Activated effector memory CD4-positive, alpha-beta T cell treated with anti-CD3 and anti-CD28 coated beads, Interleukin-2, amount 50 U/mL, for 16 hours (primary cell): ENCODE data around the gene ZNF646.

ENCODE experiments used
- DNase-seq: peaks from one replicate; pipeline ENCODE4 v3.0.0-alpha.2; 2020

The ZNF646 gene

GRCh38 chr16:31063843-31064611 is 10.2 kb upstream of the ZNF646 start:
- DNase-seq, result no peak

- no peak for DNase-seq
Measured at GRCh38 chr16:31064882-31065461, 9.2 kb upstream of the ZNF646 start.

GRCh38 chr16:31067342-31067741 is 6.9 kb upstream of the ZNF646 start:
- no peak for DNase-seq

GRCh38 chr16:31071861-31072260 is 2.4 kb upstream of the ZNF646 start:
- DNase-seq, result no peak

GRCh38 chr16:31072540-31073141 is 1.6 kb upstream of the ZNF646 start:
- peak; percentile 69 for DNase-seq

GRCh38 chr16:31073142-31073969 is 866 bp upstream of the ZNF646 start:
- peak; percentile 96 for DNase-seq

GRCh38 chr16:31074814-31075183 is 577 bp downstream of the ZNF646 start:
- DNase-seq, result no peak

GRCh38 chr16:31076319-31076718 is 2.1 kb downstream of the ZNF646 start:
- DNase-seq, result no peak

- no peak for DNase-seq
Measured at GRCh38 chr16:31077024-31077423, 2.8 kb downstream of the ZNF646 start.

GRCh38 chr16:31077592-31078396 is 3.6 kb downstream of the ZNF646 start:
- DNase-seq, result no peak

GRCh38 chr16:31078597-31079341 is 4.5 kb downstream of the ZNF646 start:
- DNase-seq, result no peak

GRCh38 chr16:31079342-31079944 is 5.2 kb downstream of the ZNF646 start:
- no peak for DNase-seq

GRCh38 chr16:31080035-31080629 is 5.9 kb downstream of the ZNF646 start:
- no peak for DNase-seq

- no peak for DNase-seq
Measured at GRCh38 chr16:31080756-31081419, 6.7 kb downstream of the ZNF646 start.

- DNase-seq, result no peak
Measured at GRCh38 chr16:31081428-31082351, 7.5 kb downstream of the ZNF646 start.

GRCh38 chr16:31082368-31083045 is 8.3 kb downstream of the ZNF646 start:
- DNase-seq, result no peak

GRCh38 chr16:31083081-31083480 is 8.9 kb downstream of the ZNF646 start:
- DNase-seq, result no peak

GRCh38 chr16:31083556-31083955 is 9.3 kb downstream of the ZNF646 start:
- DNase-seq, result no peak

GRCh38 chr16:31083981-31084380 is 9.8 kb downstream of the ZNF646 start:
- no peak for DNase-seq
